ENCODE measurements around the gene TTC7B. TPM values are rescaled to one million over a fixed set of nuclear protein-coding genes. Genes with fewer than 3 reads are reported as not detected.

Gene TTC7B
- total and polyA plus RNA-seq, 2 donors (not counting 3 experiments of a cell fraction or from before 2014, with no cell fraction given) = 46.8 to 76.5 TPM

- POLR2A ChIA-PET = no interaction called here
- H3K27me3 ChIP-seq (ENCODE audit: control insufficient read depth in 2 of 2, insufficient read depth in 2 of 2, low read length in 2 of 2) = no peaks in the 10 kb centered on the region
Observed at GRCh38 chr14:90558041-90558982, 257.9 kb downstream of the TTC7B start.

More at GRCh38 chr14:90558041-90558982, 257.9 kb downstream of the TTC7B start:
- no peak for FAIRE-seq
- Histone ChIP-seq H4K20me1 (replicated peaks; ENCODE audit: control insufficient read depth, extremely low read depth, insufficient read depth, low read length) (no peaks in the 10 kb centered on the region), H3K9me3 (replicated peaks; ENCODE audit: control insufficient read depth, insufficient read depth, low read length) (no peaks in the 10 kb centered on the region), H3K36me3 (ENCODE audit: control insufficient read depth in 2 of 2, extremely low read depth in 1 of 2, insufficient read depth in 2 of 2, low read length in 2 of 2) (no peaks in the 10 kb centered on the region), H3K4me2 (ENCODE audit: insufficient read depth, low read length) (no peak overlapping the region), H3K4me3 (replicated peaks in 1 of 3; ENCODE audit: insufficient read depth in 1 of 3, low read depth in 1 of 3, low read length in 3 of 3) (no peak overlapping the region), H3K79me2 (ENCODE audit: control insufficient read depth, insufficient read depth, low read length) (no peaks in the 10 kb centered on the region), H3K4me1 (ENCODE audit: control insufficient read depth, extremely low read depth, insufficient read depth, low read length) (no peaks in the 10 kb centered on the region), H2AFZ (ENCODE audit: low read depth, low read length) (no peak overlapping the region), H3K9ac (replicated peaks; ENCODE audit: extremely low read depth, insufficient read depth, low read length) (no peak overlapping the region), H3K27ac (ENCODE audit: insufficient read depth, low read depth, low read length) (no peak overlapping the region), H3K9me1 (replicated peaks; ENCODE audit: control insufficient read depth, extremely low read depth, insufficient read depth, low read length) (no peaks in the 10 kb centered on the region)
- intact Hi-C loops (cut with micrococcal nuclease) = no loop called here
- dilution Hi-C loops (cut with MboI; ENCODE audit: extremely low pct_ligation_motif_present, low sequenced_read_pairs) = no loop called here
- no TSS peak for BruUV-seq (replicated peaks)
- CTCF ChIA-PET = no interaction called here
- no peak for TF ChIP-seq GATA2 (IDR thresholded peaks at IDR 0.05; ENCODE audit: insufficient read depth, insufficient read length, low read depth, low read length)
- peak in 1 of 2 donors; percentile 9 for TF ChIP-seq CTCF (IDR thresholded peaks at IDR 0.05; ENCODE audit: extremely low read depth in 1 of 2, insufficient read depth in 1 of 2, low read depth in 1 of 2, low read length in 2 of 2)
- DNase-seq (ENCODE audit: low read depth, low spot score) = no peak

All from endothelial cell of umbilical vein (primary cell).